Endodermal cell (in vitro differentiated cells): ENCODE measurements around the gene WFS1. TPM values are rescaled to one million over a fixed set of nuclear protein-coding genes. Genes with fewer than 3 reads are reported as not detected.
A peak's percentile ranks its signal among the peaks of the same experiment; 100 is the strongest.

Source experiments
- DNase-seq: peaks from one replicate; pipeline ENCODE4 v3.0.0-alpha.2; 2017
- H3K27ac ChIP-seq: 2 replicates; pipeline ENCODE4 v1.5.1; 2013; ENCODE audit warnings: mild to moderate bottlenecking, low read depth, low read length, moderate library complexity
- H3K27me3 ChIP-seq: 2 replicates; pipeline ENCODE4 v1.6.1; 2013; ENCODE audit warnings: mild to moderate bottlenecking, low read length, moderate library complexity; ENCODE audit not compliant: insufficient read depth, control insufficient read depth, poor library complexity, severe bottlenecking
- H3K36me3 ChIP-seq: 2 replicates; pipeline ENCODE4 v1.7.0; 2013; ENCODE audit warnings: mild to moderate bottlenecking, low read length, moderate library complexity; ENCODE audit not compliant: control insufficient read depth, insufficient read depth
- H3K4me1 ChIP-seq: one replicate; pipeline ENCODE4 v1.7.0; 2013; ENCODE audit warnings: low read length; ENCODE audit not compliant: control insufficient read depth, insufficient read depth
- H3K4me3 ChIP-seq: 2 replicates; pipeline ENCODE4 v1.5.1; 2013; ENCODE audit warnings: mild to moderate bottlenecking, low read length, moderate library complexity
- H3K9ac ChIP-seq: 2 replicates; pipeline ENCODE4 v1.6.1; 2013; ENCODE audit warnings: mild to moderate bottlenecking, low read length, moderate library complexity; ENCODE audit not compliant: poor library complexity, severe bottlenecking; ENCODE audit errors: extremely low read depth
- H3K9me3 ChIP-seq: 2 replicates; pipeline ENCODE4 v1.6.1; 2013; ENCODE audit warnings: mild to moderate bottlenecking, low read length, moderate library complexity; ENCODE audit not compliant: control insufficient read depth
- H3K27ac Mint-ChIP-seq: 2 replicates; pipeline ENCODE4 v1.8.0; 2020; ENCODE audit warnings: mixed read lengths
- H3K27me3 Mint-ChIP-seq: 2 replicates; pipeline ENCODE4 v1.8.0; 2021; ENCODE audit warnings: mild to moderate bottlenecking, mixed read lengths; ENCODE audit not compliant: insufficient read depth
- H3K36me3 Mint-ChIP-seq: 2 replicates; pipeline ENCODE4 v1.8.0; 2020; ENCODE audit warnings: low read depth, mixed read lengths
- H3K4me1 Mint-ChIP-seq: 2 replicates; pipeline ENCODE4 v1.8.0; 2020; ENCODE audit warnings: mixed read lengths
- H3K4me3 Mint-ChIP-seq: 2 replicates; pipeline ENCODE4 v1.8.0; 2020; ENCODE audit warnings: mild to moderate bottlenecking, moderate library complexity, mixed read lengths
- H3K9me3 Mint-ChIP-seq: 2 replicates; pipeline ENCODE4 v1.8.0; 2020; ENCODE audit warnings: mild to moderate bottlenecking, mixed read lengths
- CTCF ChIP-seq: fragments of 200-600 bp; sonication (generic); conservative IDR thresholded peaks from 2 replicates; pipeline ENCODE4 v1.5.0; 2021; ENCODE audit warnings: antibody characterized with exemption, mild to moderate bottlenecking
- WGBS, 2 experiments: methylation state at CpG; one replicate each; pipeline versions ENCODE4 v1.1.5 to v1.1.7; 2013; ENCODE audit warnings: missing lambda C conversion rate in 2 of 2, mixed read lengths in 1 of 2; ENCODE audit not compliant: insufficient coverage in 1 of 2, insufficient read length in 1 of 2; 5-methylcytosine and 5-hydroxymethylcytosine counted together
- total RNA-seq, 2 donors: library from RNA; stranded (reverse); fragmentation: NEBNext Ultra II Directional in 1 of 2; extraction: Animal tissue kit (Norgen Biotek cat#: 25700) in 1 of 2; gene quantifications; 2 replicates in 1 of 2; 3 replicates in 1 of 2; pipeline ENCODE4 v1.2.1, GENCODE V29; 2021

Gene WFS1
- total RNA-seq, 2 donors from 2014 or later, result 25.3 to 26.1 TPM

DNA sequence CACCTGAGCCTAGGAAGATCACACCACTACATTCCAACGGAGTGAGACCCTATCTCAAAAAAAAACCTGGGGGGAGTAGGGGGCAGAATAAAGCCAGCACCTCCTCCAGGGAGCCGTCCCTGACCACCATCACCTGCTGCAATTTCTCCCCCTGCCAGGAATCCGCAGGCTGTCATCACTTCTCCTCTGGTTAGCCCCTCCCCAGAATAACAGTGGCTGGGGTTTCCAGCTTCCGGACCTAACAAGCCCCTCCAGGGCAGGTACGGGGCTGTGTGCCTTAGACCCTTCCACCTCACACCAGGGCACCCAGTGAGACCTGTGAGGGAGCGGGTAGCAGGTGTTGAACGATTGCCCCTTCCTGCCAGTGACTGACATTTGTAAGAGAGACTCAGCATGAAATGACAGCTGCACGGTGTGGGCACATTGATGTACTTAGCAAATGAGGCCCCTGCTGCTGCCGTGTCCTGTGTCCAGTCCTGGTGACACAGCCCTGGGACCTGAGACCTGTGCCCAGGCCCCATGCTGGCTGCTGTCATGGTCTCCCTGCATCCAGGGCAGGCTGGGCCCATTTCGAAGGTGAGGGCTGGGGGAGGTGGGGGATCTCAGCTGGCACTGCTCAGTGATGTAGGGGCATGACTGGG is 6.7 kb upstream of the WFS1 start:
- no peak overlapping the region for H3K27ac Mint-ChIP-seq
- TF ChIP-seq CTCF, result no peak
- Histone ChIP-seq H3K27ac (no peak overlapping the region), H3K9ac (no peak overlapping the region), H3K27me3 (no peaks in the 10 kb centered on the region), H3K4me3 (no peak overlapping the region), H3K4me1 (no peaks in the 10 kb centered on the region), H3K9me3 (no peaks in the 10 kb centered on the region), H3K36me3 (no peaks in the 10 kb centered on the region)
- H3K36me3 Mint-ChIP-seq, result no peaks in the 10 kb centered on the region
- WGBS, 2 experiments, result 85 to 86% methylated on average over 8 to 10 of the region's 10 CpGs
- no peaks in the 10 kb centered on the region for H3K27me3 Mint-ChIP-seq
- H3K4me1 Mint-ChIP-seq, result no peaks in the 10 kb centered on the region
- DNase-seq, result no peak
- no peaks in the 10 kb centered on the region for H3K9me3 Mint-ChIP-seq
- no peak overlapping the region for H3K4me3 Mint-ChIP-seq

- no peak overlapping the region for H3K9ac ChIP-seq
- H3K27me3 Mint-ChIP-seq, result no peaks in the 10 kb centered on the region
- no peaks in the 10 kb centered on the region for H3K27me3 ChIP-seq
- no peak overlapping the region for H3K27ac ChIP-seq
- H3K4me1 ChIP-seq, result no peaks in the 10 kb centered on the region
- H3K36me3 Mint-ChIP-seq, result no peaks in the 10 kb centered on the region
- no peaks in the 10 kb centered on the region for H3K9me3 ChIP-seq
- no peak overlapping the region for H3K4me3 ChIP-seq
- no peaks in the 10 kb centered on the region for H3K36me3 ChIP-seq
- no peak for TF ChIP-seq CTCF
- no peaks in the 10 kb centered on the region for H3K4me1 Mint-ChIP-seq
- H3K4me3 Mint-ChIP-seq, result no peak overlapping the region
- H3K9me3 Mint-ChIP-seq, result no peaks in the 10 kb centered on the region
- WGBS, 2 experiments, result 87 to 88% methylated on average over 7 to 13 of the region's 15 CpGs
- no peak overlapping the region for H3K27ac Mint-ChIP-seq
- no peak for DNase-seq
Observed at GRCh38 chr4:6263526-6264224, 6.0 kb upstream of the WFS1 start.

- no peaks in the 10 kb centered on the region for H3K27me3 ChIP-seq
- peak; percentile 74 for TF ChIP-seq CTCF
- no peaks in the 10 kb centered on the region for H3K9me3 ChIP-seq
- Mint-ChIP-seq H3K4me1 (peaks cover 4% of the 10 kb centered on the region), H3K4me3 (no peak overlapping the region), H3K36me3 (no peaks in the 10 kb centered on the region), H3K9me3 (no peaks in the 10 kb centered on the region), H3K27me3 (no peaks in the 10 kb centered on the region), H3K27ac (no peak overlapping the region)
- H3K4me3 ChIP-seq, result no peak overlapping the region
- no peak overlapping the region for H3K9ac ChIP-seq
- DNase-seq, result peak; percentile 80
- H3K4me1 ChIP-seq, result no peaks in the 10 kb centered on the region
- WGBS, 2 experiments, result 68 to 76% methylated on average over 3 of the region's 3 CpGs
- H3K36me3 ChIP-seq, result no peaks in the 10 kb centered on the region
- H3K27ac ChIP-seq, result no peak overlapping the region
Observed at GRCh38 chr4:6264225-6264540, 5.5 kb upstream of the WFS1 start.
